GM21367 (cell line): ENCODE data around the gene HOXA2.

Source experiments
- ATAC-seq: cut with Tn5 transposase; IDR thresholded peaks from one replicate; pipeline ENCODE4 v1.9.1; 2021; ENCODE audit not compliant: unreplicated experiment

HOXA2 gene

GRCh38 chr7:27112955-27113949 lies 10.8 kb upstream of the HOXA2 start:
- ATAC-seq = no peak

GRCh38 chr7:27112361-27112760 lies 9.9 kb upstream of the HOXA2 start:
- no peak for ATAC-seq

- ATAC-seq = no peak
Measured at GRCh38 chr7:27111751-27112277, 9.3 kb upstream of the HOXA2 start.

- ATAC-seq = no peak
Measured at GRCh38 chr7:27111042-27111750, 8.7 kb upstream of the HOXA2 start.

GRCh38 chr7:27110186-27111031 lies 7.9 kb upstream of the HOXA2 start:
- ATAC-seq = no peak

GRCh38 chr7:27109466-27110185 lies 7.1 kb upstream of the HOXA2 start:
- no peak for ATAC-seq

- ATAC-seq = no peak
Measured at GRCh38 chr7:27108390-27109127, 6.1 kb upstream of the HOXA2 start.

- ATAC-seq = no peak
Measured at GRCh38 chr7:27107391-27108381, 5.2 kb upstream of the HOXA2 start.

- ATAC-seq = no peak
Measured at GRCh38 chr7:27106901-27107240, 4.4 kb upstream of the HOXA2 start.

- no peak for ATAC-seq
Measured at GRCh38 chr7:27106181-27106900, 3.9 kb upstream of the HOXA2 start.

- no peak for ATAC-seq
Measured at GRCh38 chr7:27105301-27106031, 3.0 kb upstream of the HOXA2 start.

GRCh38 chr7:27104341-27105058 lies 2.0 kb upstream of the HOXA2 start:
- ATAC-seq = no peak

GRCh38 chr7:27103489-27104226 lies 1.2 kb upstream of the HOXA2 start:
- no peak for ATAC-seq

- no peak for ATAC-seq
Measured at GRCh38 chr7:27101957-27102580, 414 bp downstream of the HOXA2 start.

- no peak for ATAC-seq
Measured at GRCh38 chr7:27101171-27101956, 1.1 kb downstream of the HOXA2 start.
